GM19328 (cell line): ENCODE measurements around the gene MBP.

ENCODE experiments used
- ATAC-seq: cut with Tn5 transposase; IDR thresholded peaks from one replicate; pipeline ENCODE4 v1.9.1; 2021; ENCODE audit warnings: mild to moderate bottlenecking, moderate library complexity; ENCODE audit not compliant: unreplicated experiment

The MBP gene

GRCh38 chr18:77053616-77054287, 78.8 kb downstream of the MBP start:
- no peak for ATAC-seq

GRCh38 chr18:77052983-77053309, 79.6 kb downstream of the MBP start:
- no peak for ATAC-seq

GRCh38 chr18:77052297-77052982, 80.1 kb downstream of the MBP start:
- ATAC-seq, result no peak

- no peak for ATAC-seq
These were observed 80.8 kb downstream of the MBP start for GRCh38 chr18:77051581-77052296.

GRCh38 chr18:77049938-77050337, 82.6 kb downstream of the MBP start:
- no peak for ATAC-seq

GRCh38 chr18:77047803-77048419, 84.7 kb downstream of the MBP start:
- no peak for ATAC-seq

GRCh38 chr18:77046994-77047393, 85.6 kb downstream of the MBP start:
- no peak for ATAC-seq

GRCh38 chr18:77046409-77046808, 86.2 kb downstream of the MBP start:
- ATAC-seq, result no peak

- no peak for ATAC-seq
These were observed 86.9 kb downstream of the MBP start for GRCh38 chr18:77045677-77046076.

GRCh38 chr18:77044866-77045664, 87.5 kb downstream of the MBP start:
- ATAC-seq, result no peak

GRCh38 chr18:77043541-77044280, 88.9 kb downstream of the MBP start:
- no peak for ATAC-seq

GRCh38 chr18:77042583-77042982, 90.0 kb downstream of the MBP start:
- ATAC-seq, result no peak

- no peak for ATAC-seq
These were observed 93.1 kb downstream of the MBP start for GRCh38 chr18:77039196-77040130.

GRCh38 chr18:77038182-77038858, 94.3 kb downstream of the MBP start:
- no peak for ATAC-seq

GRCh38 chr18:77037567-77037966, 95.0 kb downstream of the MBP start:
- ATAC-seq, result no peak

- no peak for ATAC-seq
These were observed 97.0 kb downstream of the MBP start for GRCh38 chr18:77035380-77036187.

GRCh38 chr18:77033575-77033974, 99.0 kb downstream of the MBP start:
- ATAC-seq, result no peak
